HEK293 (cell line): ENCODE data around the gene PDSS2.

Experiments used
- CTCF ChIA-PET: fragments of 350-600 bp; formaldehyde crosslinking; extraction: SDS; loops from one replicate; lab custom pipeline; 2021; ENCODE audit warnings: antibody characterized with exemption; lab: Yijun Ruan, JAX
- POLR2A ChIA-PET: fragments of 300-600 bp; formaldehyde crosslinking; extraction: SDS; loops from one replicate; lab custom pipeline; 2020; ENCODE audit warnings: antibody characterized with exemption, inconsistent platforms; lab: Yijun Ruan, JAX
- H3K27ac ChIP-seq: fragments of 200-500 bp; sonication (Bioruptor generic); 2 replicates; pipeline ENCODE4 v1.5.1; 2014; ENCODE audit warnings: low read depth, low read length, control low read depth, inconsistent platforms; ENCODE audit errors: extremely low read depth
- H3K36me3 ChIP-seq, 2 experiments: fragments of 200-500 bp in 1 of 2; sonication (Bioruptor generic) in 1 of 2; 1 replicate in 1 of 2; 2 replicates in 1 of 2; pipeline ENCODE4 v1.5.1; 2014 to 2017; ENCODE audit warnings: inconsistent platforms in 2 of 2, low read length in 2 of 2; ENCODE audit not compliant: control insufficient read depth in 2 of 2, insufficient read depth in 1 of 2
- H3K4me1 ChIP-seq: fragments of 200-500 bp; sonication (Bioruptor generic); 2 replicates; pipeline ENCODE4 v1.5.1; 2014; ENCODE audit warnings: mild to moderate bottlenecking, low read length, inconsistent platforms; ENCODE audit not compliant: control insufficient read depth, insufficient read depth
- H3K4me3 ChIP-seq: 2 replicates; pipeline ENCODE4 v1.5.1; 2011; ENCODE audit warnings: low read depth, mild to moderate bottlenecking, control low read depth, low read length, moderate library complexity
- H3K9me3 ChIP-seq: fragments of 200-500 bp; sonication (Bioruptor generic); 2 replicates; pipeline ENCODE4 v1.5.1; 2014; ENCODE audit warnings: low read depth, low read length, inconsistent platforms; ENCODE audit not compliant: control insufficient read depth, insufficient read depth
- BCL11B ChIP-seq: fragments of 450-650 bp; formaldehyde crosslinking; IDR thresholded peaks from 2 replicates; pipeline ENCODE4 v1.5.1; 2016; ENCODE audit warnings: low read depth, missing biosample characterization, missing genetic modification characterization
- GFI1B ChIP-seq: fragments of 450-650 bp; formaldehyde crosslinking; IDR thresholded peaks from 2 replicates; pipeline ENCODE4 v1.5.1; 2016; ENCODE audit warnings: missing biosample characterization, missing genetic modification characterization
- MZF1 ChIP-seq: fragments of 450-650 bp; formaldehyde crosslinking; IDR thresholded peaks from 2 replicates; pipeline ENCODE4 v1.5.1; 2017; ENCODE audit warnings: missing biosample characterization, missing genetic modification characterization, borderline replicate concordance
- TSHZ1 ChIP-seq: fragments of 450-650 bp; formaldehyde crosslinking; IDR thresholded peaks from 2 replicates; pipeline ENCODE4 v1.5.1; 2016; ENCODE audit warnings: missing biosample characterization, missing genetic modification characterization, borderline replicate concordance
- ZBTB1 ChIP-seq: fragments of 450-650 bp; formaldehyde crosslinking; IDR thresholded peaks from 2 replicates; pipeline ENCODE4 v1.5.1; 2016; ENCODE audit warnings: missing biosample characterization, missing genetic modification characterization
- ZBTB17 ChIP-seq: fragments of 450-650 bp; formaldehyde crosslinking; IDR thresholded peaks from 2 replicates; pipeline ENCODE4 v1.5.1; 2016; ENCODE audit warnings: missing biosample characterization, missing genetic modification characterization
- ZFP37 ChIP-seq: fragments of 450-650 bp; formaldehyde crosslinking; IDR thresholded peaks from 2 replicates; pipeline ENCODE4 v1.5.1; 2016; ENCODE audit warnings: missing biosample characterization, missing genetic modification characterization
- ZNF184 ChIP-seq: fragments of 450-650 bp; IDR thresholded peaks from 2 replicates; pipeline ENCODE4 v1.5.1; 2018; ENCODE audit warnings: missing biosample characterization, mild to moderate bottlenecking, missing genetic modification characterization
- ZNF404 ChIP-seq: fragments of 450-650 bp; formaldehyde crosslinking; IDR thresholded peaks from 2 replicates; pipeline ENCODE4 v1.5.1; 2017; ENCODE audit warnings: missing biosample characterization, missing genetic modification characterization
- ZNF423 ChIP-seq: fragments of 450-650 bp; formaldehyde crosslinking; IDR thresholded peaks from 2 replicates; pipeline ENCODE4 v1.5.1; 2016; ENCODE audit warnings: missing biosample characterization, missing genetic modification characterization
- ZNF48 ChIP-seq: fragments of 450-650 bp; formaldehyde crosslinking; IDR thresholded peaks from 2 replicates; pipeline ENCODE4 v1.5.1; 2016; ENCODE audit warnings: missing biosample characterization, missing genetic modification characterization
- ZNF501 ChIP-seq: fragments of 450-650 bp; formaldehyde crosslinking; IDR thresholded peaks from 2 replicates; pipeline ENCODE4 v1.5.1; 2016; ENCODE audit warnings: missing biosample characterization, missing genetic modification characterization
- ZNF560 ChIP-seq: fragments of 450-650 bp; formaldehyde crosslinking; IDR thresholded peaks from 2 replicates; pipeline ENCODE4 v1.5.1; 2017; ENCODE audit warnings: missing biosample characterization, missing genetic modification characterization, borderline replicate concordance
- ZNF561 ChIP-seq: fragments of 450-650 bp; IDR thresholded peaks from 2 replicates; pipeline ENCODE4 v1.5.1; 2018; ENCODE audit warnings: missing biosample characterization, missing genetic modification characterization, borderline replicate concordance
- ZNF571 ChIP-seq: fragments of 450-650 bp; formaldehyde crosslinking; IDR thresholded peaks from 2 replicates; pipeline ENCODE4 v1.5.0; 2017; ENCODE audit warnings: missing biosample characterization, missing genetic modification characterization
- ZNF600 ChIP-seq: fragments of 450-650 bp; formaldehyde crosslinking; IDR thresholded peaks from 2 replicates; pipeline ENCODE4 v1.5.1; 2016; ENCODE audit warnings: missing biosample characterization, missing genetic modification characterization
- ZNF626 ChIP-seq: fragments of 450-650 bp; sonication (Bioruptor Pico); formaldehyde crosslinking; IDR thresholded peaks from 2 replicates; pipeline ENCODE4 v1.5.1; 2018; ENCODE audit warnings: missing biosample characterization, missing genetic modification characterization, inconsistent platforms
- ZNF791 ChIP-seq: fragments of 450-650 bp; formaldehyde crosslinking; IDR thresholded peaks from 2 replicates; pipeline ENCODE4 v1.5.1; 2016; ENCODE audit warnings: missing biosample characterization, missing genetic modification characterization
- TF ChIP-seq, protein P1 (sequence below): fragments of 450-650 bp; formaldehyde crosslinking; IDR thresholded peaks from 2 replicates; pipeline ENCODE4 v1.5.1; 2016; ENCODE audit warnings: missing biosample characterization, missing genetic modification characterization, low read depth
- TF ChIP-seq, protein P2 (sequence below): fragments of 450-650 bp; formaldehyde crosslinking; IDR thresholded peaks from 2 replicates; pipeline ENCODE4 v1.5.1; 2017; ENCODE audit warnings: missing biosample characterization, missing genetic modification characterization

PDSS2 gene

GRCh38 chr6:107154131-107154800 lies 305.1 kb downstream of the PDSS2 start:
- Histone ChIP-seq H3K27ac (no peak overlapping the region), H3K4me1 (peaks cover 22% of the 10 kb centered on the region), H3K4me3 (no peak overlapping the region), H3K36me3 (no peaks in the 10 kb centered on the region), H3K9me3 (no peaks in the 10 kb centered on the region)
- ChIA-PET CTCF (interaction anchor here (0.6 to 0.7 kb wide), 4 partner anchors 31 to 687 kb away, joined by 4 to 6 read pairs (median 4); no protein-coding TSS in a partner anchor), POLR2A (interaction anchor here (0.7 kb wide), 2 partner anchors 18 to 22 kb away, joined by 4 read pairs; no protein-coding TSS in a partner anchor)
- TF ChIP-seq ZNF404 (tag by site-specific recombination) (no peak), ZNF626 (tag by site-specific recombination) (no peak), ZBTB17 (tag by site-specific recombination) (no peak), BCL11B (tag by site-specific recombination) (no peak), ZFP37 (tag by site-specific recombination) (no peak), ZBTB1 (tag by site-specific recombination) (no peak), ZNF561 (tag by site-specific recombination) (no peak), ZNF560 (no peak), ZNF184 (tag by site-specific recombination) (no peak), ZNF791 (no peak), MZF1 (tag by site-specific recombination) (no peak), ZNF600 (tag by site-specific recombination) (no peak), ZNF501 (tag by site-specific recombination) (no peak), ZNF48 (tag by site-specific recombination) (no peak), TSHZ1 (tag by site-specific recombination) (no peak), GFI1B (tag by site-specific recombination) (no peak), ZNF423 (tag by site-specific recombination) (no peak), ZNF571 (tag by site-specific recombination) (no peak)
- TF ChIP-seq, protein P1, sequence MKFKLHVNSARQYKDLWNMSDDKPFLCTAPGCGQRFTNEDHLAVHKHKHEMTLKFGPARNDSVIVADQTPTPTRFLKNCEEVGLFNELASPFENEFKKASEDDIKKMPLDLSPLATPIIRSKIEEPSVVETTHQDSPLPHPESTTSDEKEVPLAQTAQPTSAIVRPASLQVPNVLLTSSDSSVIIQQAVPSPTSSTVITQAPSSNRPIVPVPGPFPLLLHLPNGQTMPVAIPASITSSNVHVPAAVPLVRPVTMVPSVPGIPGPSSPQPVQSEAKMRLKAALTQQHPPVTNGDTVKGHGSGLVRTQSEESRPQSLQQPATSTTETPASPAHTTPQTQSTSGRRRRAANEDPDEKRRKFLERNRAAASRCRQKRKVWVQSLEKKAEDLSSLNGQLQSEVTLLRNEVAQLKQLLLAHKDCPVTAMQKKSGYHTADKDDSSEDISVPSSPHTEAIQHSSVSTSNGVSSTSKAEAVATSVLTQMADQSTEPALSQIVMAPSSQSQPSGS, result no peak
- TF ChIP-seq, protein P2, sequence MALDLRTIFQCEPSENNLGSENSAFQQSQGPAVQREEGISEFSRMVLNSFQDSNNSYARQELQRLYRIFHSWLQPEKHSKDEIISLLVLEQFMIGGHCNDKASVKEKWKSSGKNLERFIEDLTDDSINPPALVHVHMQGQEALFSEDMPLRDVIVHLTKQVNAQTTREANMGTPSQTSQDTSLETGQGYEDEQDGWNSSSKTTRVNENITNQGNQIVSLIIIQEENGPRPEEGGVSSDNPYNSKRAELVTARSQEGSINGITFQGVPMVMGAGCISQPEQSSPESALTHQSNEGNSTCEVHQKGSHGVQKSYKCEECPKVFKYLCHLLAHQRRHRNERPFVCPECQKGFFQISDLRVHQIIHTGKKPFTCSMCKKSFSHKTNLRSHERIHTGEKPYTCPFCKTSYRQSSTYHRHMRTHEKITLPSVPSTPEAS (tag by site-specific recombination), result no peak
